SHP77 (cell line): ENCODE measurements around the gene BSPH1.
"Not testable (repeated sequence)": the region's sequence is repeated elsewhere in the genome, so short reads cannot be mapped to it uniquely, and the experiment has no call there.

ENCODE experiments used
- DNase-seq, 2 experiments: peaks; one replicate each; lab custom pipeline; 2025; lab: John Stamatoyannopoulos, UW

The BSPH1 gene

GRCh38 chr19:47992070-47992469 is at the start of gene BSPH1:
Gene BSPH1, minus strand, starts transcription at chr19:47992170. Its CDS starts 89 bp downstream, at chr19:47992081.
- no peak for DNase-seq

- DNase-seq, result no peak
Observed at GRCh38 chr19:48036765-48037164, 44.8 kb upstream of the BSPH1 start.

- DNase-seq, result no peak
Observed at GRCh38 chr19:48033604-48034003, 41.6 kb upstream of the BSPH1 start.

GRCh38 chr19:48030073-48030472 is 38.1 kb upstream of the BSPH1 start:
- no peak for DNase-seq

- no peak for DNase-seq
Observed at GRCh38 chr19:48029431-48029830, 37.5 kb upstream of the BSPH1 start.

GRCh38 chr19:48025480-48025879 is 33.5 kb upstream of the BSPH1 start:
- no peak for DNase-seq

GRCh38 chr19:48023518-48023917 is 31.5 kb upstream of the BSPH1 start:
- no peak for DNase-seq

- DNase-seq, result no peak
Observed at GRCh38 chr19:48023011-48023410, 31.0 kb upstream of the BSPH1 start.

GRCh38 chr19:48020686-48021085 is 28.7 kb upstream of the BSPH1 start:
- DNase-seq, result no peak

GRCh38 chr19:48010932-48011758 is 19.2 kb upstream of the BSPH1 start:
- no peak for DNase-seq

- peak; percentile 2 to 21 for DNase-seq
Observed at GRCh38 chr19:48006762-48007161, 14.8 kb upstream of the BSPH1 start.

- DNase-seq, result no peak
Observed at GRCh38 chr19:48004236-48004635, 12.3 kb upstream of the BSPH1 start.

GRCh38 chr19:48000846-48001245 is 8.9 kb upstream of the BSPH1 start:
- DNase-seq, result no peak

GRCh38 chr19:47998800-47999199 is 6.8 kb upstream of the BSPH1 start:
- no peak for DNase-seq

GRCh38 chr19:47996230-47996727 is 4.3 kb upstream of the BSPH1 start:
- DNase-seq, result no peak

- DNase-seq, result no peak
Observed at GRCh38 chr19:47994209-47994802, 2.3 kb upstream of the BSPH1 start, which contains the start of gene ELSPBP1. Gene ELSPBP1, plus strand, starts transcription at chr19:47994632. Its CDS starts 14,036 bp downstream, at chr19:48008668.

- DNase-seq, result no peak
Observed at GRCh38 chr19:47991191-47991808, 670 bp downstream of the BSPH1 start.

GRCh38 chr19:47973529-47973928 is 18.4 kb downstream of the BSPH1 start:
- DNase-seq, result no peak

- not testable (repeated sequence) for DNase-seq
Observed at GRCh38 chr19:47955936-47956335, 36.0 kb downstream of the BSPH1 start.

GRCh38 chr19:47952132-47952531 is 39.8 kb downstream of the BSPH1 start:
- DNase-seq, result not testable (repeated sequence)

GRCh38 chr19:47949852-47950521 is 42.0 kb downstream of the BSPH1 start:
- DNase-seq, result not testable (repeated sequence)

GRCh38 chr19:47928581-47928980 is 63.4 kb downstream of the BSPH1 start:
- DNase-seq, result not testable (repeated sequence)
